ENCODE measurements around the gene BUB1. TPM values are rescaled to one million over a fixed set of nuclear protein-coding genes. Genes with fewer than 3 reads are reported as not detected.
A peak's percentile ranks its signal among the peaks of the same experiment; 100 is the strongest.
"Not testable (repeated sequence)": the region's sequence is repeated elsewhere in the genome, so short reads cannot be mapped to it uniquely, and the experiment has no call there.

Gene BUB1
- polyA plus RNA-seq, 1 donor from 2014 or later = 0.94 TPM

- Mint-ChIP-seq H3K4me1 (no peaks in the 10 kb centered on the region), H3K4me3 (no peak overlapping the region)
Observed at GRCh38 chr2:110707386-110707965, 29.6 kb upstream of the BUB1 start.

GRCh38 chr2:110702514-110703380 is 24.9 kb upstream of the BUB1 start:
- Mint-ChIP-seq H3K27ac (no peak overlapping the region), H3K4me1 (no peaks in the 10 kb centered on the region), H3K27me3 (peaks cover 7% of the 10 kb centered on the region), H3K9me3 (peaks cover 0 to 1% (median 0%) of the 10 kb centered on the region in 3 donors), H3K4me3 (no peak overlapping the region), H3K36me3 (peaks cover 4% of the 10 kb centered on the region)

More at GRCh38 chr2:110707386-110707965, 29.6 kb upstream of the BUB1 start:
- peaks cover 2% of the 10 kb centered on the region for H3K36me3 Mint-ChIP-seq
- peaks cover 0 to 3% (median 0%) of the 10 kb centered on the region in 3 donors for H3K9me3 Mint-ChIP-seq
- H3K27ac Mint-ChIP-seq = no peak overlapping the region
- peaks cover 23% of the 10 kb centered on the region for H3K27me3 Mint-ChIP-seq

GRCh38 chr2:110698253-110698652 is 20.4 kb upstream of the BUB1 start:
- H3K9me3 Mint-ChIP-seq, H3K36me3 Mint-ChIP-seq, H3K27ac Mint-ChIP-seq, H3K4me3 Mint-ChIP-seq, H3K4me1 Mint-ChIP-seq: not testable (repeated sequence)
- peaks cover 10% of the 10 kb centered on the region for H3K27me3 Mint-ChIP-seq

- H3K27me3 Mint-ChIP-seq = peaks cover 24% of the 10 kb centered on the region
- not testable (repeated sequence) for H3K4me3 Mint-ChIP-seq, H3K36me3 Mint-ChIP-seq, H3K27ac Mint-ChIP-seq, H3K9me3 Mint-ChIP-seq, H3K4me1 Mint-ChIP-seq
Observed at GRCh38 chr2:110695146-110695898, 17.5 kb upstream of the BUB1 start.

- Mint-ChIP-seq H3K4me3 (no peak overlapping the region), H3K27me3 (peaks cover 22% of the 10 kb centered on the region), H3K4me1 (peaks cover 1 to 6% (median 5%) of the 10 kb centered on the region in 3 donors), H3K9me3 (peaks cover 1 to 9% (median 6%) of the 10 kb centered on the region in 3 donors), H3K27ac (no peak overlapping the region), H3K36me3 (peaks cover 5% of the 10 kb centered on the region)
Observed at GRCh38 chr2:110691612-110692258, 13.9 kb upstream of the BUB1 start.

- no peak overlapping the region for H3K27ac Mint-ChIP-seq
- H3K9me3 Mint-ChIP-seq = peaks cover 6 to 15% (median 7%) of the 10 kb centered on the region in 3 donors
- H3K27me3 Mint-ChIP-seq = peaks cover 22% of the 10 kb centered on the region
- H3K36me3 Mint-ChIP-seq = peaks cover 5% of the 10 kb centered on the region
- no peak overlapping the region for H3K4me3 Mint-ChIP-seq
- peaks cover 1 to 6% (median 5%) of the 10 kb centered on the region in 3 donors for H3K4me1 Mint-ChIP-seq
Observed at GRCh38 chr2:110690083-110690965, 12.5 kb upstream of the BUB1 start.

- Mint-ChIP-seq H3K27me3 (peaks cover 18% of the 10 kb centered on the region), H3K27ac (no peak overlapping the region), H3K36me3 (peaks cover 3% of the 10 kb centered on the region), H3K4me3 (no peak overlapping the region), H3K4me1 (no peaks in the 10 kb centered on the region), H3K9me3 (peaks cover 6 to 15% (median 7%) of the 10 kb centered on the region in 3 donors)
Observed at GRCh38 chr2:110688594-110689091, 10.8 kb upstream of the BUB1 start.

- H3K36me3 Mint-ChIP-seq, H3K4me3 Mint-ChIP-seq, H3K4me1 Mint-ChIP-seq, H3K27ac Mint-ChIP-seq: not testable (repeated sequence)
- H3K9me3 Mint-ChIP-seq = peaks cover 6 to 15% (median 7%) of the 10 kb centered on the region in 3 donors
- peaks cover 19% of the 10 kb centered on the region for H3K27me3 Mint-ChIP-seq
Observed at GRCh38 chr2:110687775-110688484, 10.1 kb upstream of the BUB1 start.

- Mint-ChIP-seq H3K36me3 (peaks cover 1% of the 10 kb centered on the region), H3K4me1 (peaks cover 3 to 14% (median 5%) of the 10 kb centered on the region in 3 donors), H3K4me3 (no peak overlapping the region), H3K27me3 (peaks cover 6% of the 10 kb centered on the region), H3K27ac (no peak overlapping the region), H3K9me3 (peaks cover 1 to 12% (median 7%) of the 10 kb centered on the region in 3 donors)
Observed at GRCh38 chr2:110682872-110683271, 5.0 kb upstream of the BUB1 start.

- H3K36me3 Mint-ChIP-seq = no peaks in the 10 kb centered on the region
- H3K9me3 Mint-ChIP-seq = peaks cover 0 to 6% (median 6%) of the 10 kb centered on the region in 3 donors
- H3K27me3 Mint-ChIP-seq = peaks cover 6% of the 10 kb centered on the region
- H3K4me1 Mint-ChIP-seq = peaks cover 5 to 15% (median 7%) of the 10 kb centered on the region in 3 donors
- H3K4me3 Mint-ChIP-seq = no peak overlapping the region
- no peak overlapping the region for H3K27ac Mint-ChIP-seq
Observed at GRCh38 chr2:110682267-110682666, 4.4 kb upstream of the BUB1 start.

- H3K27ac Mint-ChIP-seq = no peak overlapping the region
- no peaks in the 10 kb centered on the region for H3K9me3 Mint-ChIP-seq
- no peaks in the 10 kb centered on the region for H3K36me3 Mint-ChIP-seq
- H3K27me3 Mint-ChIP-seq = peaks cover 6% of the 10 kb centered on the region
- peaks cover 9 to 18% (median 13%) of the 10 kb centered on the region in 3 donors for H3K4me1 Mint-ChIP-seq
- H3K4me3 Mint-ChIP-seq = peak overlapping the region in 1 of 4 donors; percentile 72
Observed at GRCh38 chr2:110680709-110681108, 2.8 kb upstream of the BUB1 start.

GRCh38 chr2:110679865-110680264 is 2.0 kb upstream of the BUB1 start:
- Mint-ChIP-seq H3K4me3 (peak overlapping the region in 2 of 4 donors; percentile 95 to 100), H3K9me3 (no peaks in the 10 kb centered on the region), H3K27ac (no peak overlapping the region), H3K27me3 (peaks cover 2% of the 10 kb centered on the region), H3K4me1 (peaks cover 14 to 24% (median 18%) of the 10 kb centered on the region in 3 donors), H3K36me3 (no peaks in the 10 kb centered on the region)

GRCh38 chr2:110679337-110679707 is 1.5 kb upstream of the BUB1 start:
- peak overlapping the region; percentile 95 to 100 (median 96) for H3K4me3 Mint-ChIP-seq
- peaks cover 2% of the 10 kb centered on the region for H3K27me3 Mint-ChIP-seq
- peak overlapping the region in 1 of 3 donors; percentile 79 for H3K27ac Mint-ChIP-seq
- no peaks in the 10 kb centered on the region for H3K36me3 Mint-ChIP-seq
- peaks cover 16 to 24% (median 22%) of the 10 kb centered on the region in 3 donors for H3K4me1 Mint-ChIP-seq
- no peaks in the 10 kb centered on the region for H3K9me3 Mint-ChIP-seq
